ENCODE measurements around the gene DUSP1. TPM values are rescaled to one million over a fixed set of nuclear protein-coding genes. Genes with fewer than 3 reads are reported as not detected.

The DUSP1 gene
- total and polyA plus RNA-seq, 9 of the 15 experiments (the other 6 are each of a cell fraction or from before 2014, with no cell fraction given), result 2.1 to 14.2 (median 8.5) TPM

- intact Hi-C loops (cut with micrococcal nuclease) (loop anchor here (2.0 kb wide), 1 partner anchor 25 kb away; no protein-coding TSS in a partner anchor), in situ Hi-C loops (cut with MboI) (no loop called here)
- peak; percentile 13 for ATAC-seq
- Histone ChIP-seq H3K9me3 (replicated peaks; ENCODE audit: control insufficient read depth, insufficient read depth, low read depth, low read length) (no peaks in the 10 kb centered on the region; the same call in 1 of the 2 replicates), H3K27me3 (ENCODE audit: control insufficient read depth in 2 of 2, insufficient read depth in 2 of 2, low read length in 2 of 2) (no peaks in the 10 kb centered on the region), H3K4me1 (replicated peaks in 1 of 2; ENCODE audit: control insufficient read depth in 2 of 2, insufficient read depth in 2 of 2, low read length in 2 of 2) (peaks cover 38 to 39% of the 10 kb centered on the region in 2 experiments; a peak in 4 of 5 replicates), H3K4me3 (peak overlapping the region; percentile 21), H3K79me2 (ENCODE audit: control insufficient read depth, insufficient read depth, low read length) (peaks cover 6% of the 10 kb centered on the region; the same call in 1 of the 3 replicates), H2AFZ (ENCODE audit: low read depth, low read length) (peak overlapping the region; percentile 71), H3K36me3 (ENCODE audit: control insufficient read depth, insufficient read depth, low read length) (no peaks in the 10 kb centered on the region; the same call in 2 of the 3 replicates), H3K9me1 (ENCODE audit: control insufficient read depth, insufficient read depth, low read length) (no peaks in the 10 kb centered on the region), H3K27ac (ENCODE audit: extremely low read depth, low read depth, low read length) (peak overlapping the region; percentile 93), H3K4me2 (ENCODE audit: insufficient read depth, low read length) (peak overlapping the region; percentile 72), H4K20me1 (replicated peaks; ENCODE audit: control insufficient read depth, insufficient read depth, low read length) (no peaks in the 10 kb centered on the region), H3K9ac (ENCODE audit: insufficient read depth in 1 of 2, low read depth in 2 of 2, low read length in 2 of 2) (peak overlapping the region; percentile 44 to 82; a peak in 3 of 4 replicates)
- BruUV-seq (replicated peaks), result TSS peak; percentile 56
- ChIA-PET CTCF (ENCODE audit: low intra/inter-chr PET ratio) (no interaction called here), POLR2A (interaction anchor here (1.1 to 2.0 kb wide), 5 partner anchors 8 to 41 kb away, joined by 3 to 11 read pairs (median 7); partner anchors contain the start of gene DUSP1)
- no peak for FAIRE-seq
- no peak for DNase-seq (ENCODE audit: extremely low read depth in 1 of 4, low spot score in 3 of 4)
- 63% methylated on average over 11 of the region's 11 CpGs for WGBS (ENCODE audit: insufficient coverage, low coverage, missing lambda C conversion rate)
- TF ChIP-seq ZNF583 (CRISPR knock-in tag; IDR thresholded peaks at IDR 0.05), result no peak
- no peak for TF ChIP-seq PPARD (CRISPR knock-in tag; IDR thresholded peaks at IDR 0.05)
- no peak for TF ChIP-seq MCM5 (IDR thresholded peaks at IDR 0.05; ENCODE audit: low read depth)
- TF ChIP-seq ZSCAN29 (IDR thresholded peaks at IDR 0.05), result no peak
- TF ChIP-seq MAFK (IDR thresholded peaks at IDR 0.05; ENCODE audit: low read length), result no peak
- TF ChIP-seq ZNF212 (CRISPR knock-in tag; IDR thresholded peaks at IDR 0.05), result no peak
- no peak for TF ChIP-seq CHCHD3 (CRISPR knock-in tag; IDR thresholded peaks at IDR 0.05)
- no peak for TF ChIP-seq TSC22D4 (tag; IDR thresholded peaks at IDR 0.05)
- no peak for TF ChIP-seq ZC3H8 (IDR thresholded peaks at IDR 0.05)
- no peak for TF ChIP-seq RBFOX2 (IDR thresholded peaks at IDR 0.05; ENCODE audit: low read depth, low read length)
- TF ChIP-seq PURB (CRISPR knock-in tag; IDR thresholded peaks at IDR 0.05; ENCODE audit: low read depth), result no peak
- no peak for TF ChIP-seq KDM4B (IDR thresholded peaks at IDR 0.05; ENCODE audit: borderline replicate concordance in 2 of 2, low read depth in 1 of 2)
- TF ChIP-seq ZNF384 (IDR thresholded peaks at IDR 0.05; ENCODE audit: low read depth, low read length), result peak; percentile 88
- no peak for TF ChIP-seq ZNF41 (CRISPR knock-in tag; conservative IDR thresholded peaks at IDR 0.05)
- TF ChIP-seq DEAF1 (CRISPR knock-in tag; IDR thresholded peaks at IDR 0.05), result no peak
- peak; percentile 5 for TF ChIP-seq RBM25 (IDR thresholded peaks at IDR 0.05; ENCODE audit: low read depth, low read length, severe bottlenecking)
- no peak for TF ChIP-seq ZBTB5 (IDR thresholded peaks at IDR 0.05)
- 0 out of 2 replicates have a peak, but pooled peaks have one; percentile 33 for TF ChIP-seq BCOR (IDR thresholded peaks at IDR 0.05)
- no peak for TF ChIP-seq NONO (IDR thresholded peaks at IDR 0.05; ENCODE audit: low read depth in 2 of 2, low read length in 1 of 2)
- TF ChIP-seq MXI1 (IDR thresholded peaks at IDR 0.05; ENCODE audit: low read depth, low read length), result no peak
- TF ChIP-seq ZNF699 (CRISPR knock-in tag; IDR thresholded peaks at IDR 0.05; ENCODE audit: insufficient replicate concordance), result no peak
- no peak for TF ChIP-seq TAF9B (IDR thresholded peaks at IDR 0.05; ENCODE audit: partially characterized antibody)
- no peak for TF ChIP-seq SAFB (IDR thresholded peaks at IDR 0.05; ENCODE audit: borderline replicate concordance, low read depth, low read length)
Measured at GRCh38 chr5:172807766-172808311, 36.8 kb upstream of the DUSP1 start.
